HCT116 (cell line): ENCODE data around the gene RASL10A. TPM values are rescaled to one million over a fixed set of nuclear protein-coding genes. Genes with fewer than 3 reads are reported as not detected.

Experiments used
- ATAC-seq: fragments of 200-7000 bp; cut with Tn5 transposase; 2 replicates; pipeline ENCODE4 v1.9.1; 2020; ENCODE audit warnings: mild to moderate bottlenecking, moderate library complexity
- BruUV-seq: library from RNA; stranded (reverse); fragments of 400-500 nt; replicated peaks from 2 replicates; lab custom pipeline; 2021; lab: Mats Ljungman, UMichigan
- CTCF ChIA-PET: fragments of 300-600 bp; sonication (Branson Sonifier 250); formaldehyde crosslinking; loops from one replicate; lab custom pipeline; 2021; ENCODE audit warnings: antibody characterized with exemption; lab: Charles Lee
- POLR2A ChIA-PET: fragments of 300-600, 350-600 bp; sonication (Branson Sonifier 250); formaldehyde crosslinking; loops from one replicate; lab custom pipeline; 2021; ENCODE audit warnings: antibody characterized with exemption; lab: Charles Lee
- RAD21 ChIA-PET, 2 experiments: fragments of 300-600 bp; sonication (Branson Sonifier 250); formaldehyde crosslinking; loops; one replicate each; lab custom pipeline; 2023; ENCODE audit warnings: low total read pairs in 2 of 2; ENCODE audit not compliant: uncharacterized antibody in 2 of 2, unreplicated experiment in 2 of 2, low non-redundant PET in 1 of 2; lab: Charles Lee
- DNase-seq: peaks from one replicate; pipeline ENCODE4 v3.0.0-alpha.2; 2010; ENCODE audit warnings: low read depth, low spot score
- H2AFZ ChIP-seq: fragments of 200-600 bp; shearing (Covaris generic), sonication (generic); 2 replicates; pipeline ENCODE4 v1.6.1; 2017; ENCODE audit warnings: low read depth, mixed run types, mixed read lengths, antibody characterized with exemption, low read length; ENCODE audit not compliant: poor library complexity, severe bottlenecking
- H3K27ac ChIP-seq: 2 replicates; pipeline ENCODE4 v1.5.1; 2012; ENCODE audit warnings: low read depth, low read length
- H3K27me3 ChIP-seq: fragments of 200-600 bp; sonication (generic); 2 replicates; pipeline ENCODE4 v1.6.1; 2016; ENCODE audit warnings: mixed run types, low read length, mixed read lengths; ENCODE audit not compliant: insufficient read depth
- H3K36me3 ChIP-seq, 2 experiments: fragments of 200-500 bp in 1 of 2; fragments of 200-600 bp in 1 of 2; sonication (Bioruptor generic) in 1 of 2; sonication (generic) in 1 of 2; 2 replicates each; pipeline versions ENCODE4 v1.5.1 to v1.6.1; 2014 to 2016; ENCODE audit warnings: low read length in 2 of 2, inconsistent platforms in 1 of 2, mixed read lengths in 1 of 2, mixed run types in 1 of 2; ENCODE audit not compliant: insufficient read depth in 2 of 2, control insufficient read depth in 1 of 2
- H3K4me1 ChIP-seq, 2 experiments: fragments of 200-600 bp in 1 of 2; sonication (generic) in 1 of 2; 2 replicates each; pipeline versions ENCODE4 v1.5.1 to v1.6.1; 2012 to 2017; ENCODE audit warnings: low read length in 2 of 2, inconsistent platforms in 1 of 2, mild to moderate bottlenecking in 1 of 2, mixed read lengths in 1 of 2, mixed run types in 1 of 2, moderate library complexity in 1 of 2; ENCODE audit not compliant: insufficient read depth in 2 of 2, control insufficient read depth in 1 of 2
- H3K4me2 ChIP-seq: fragments of 200-600 bp; sonication (generic); 2 replicates; pipeline ENCODE4 v1.6.1; 2017; ENCODE audit warnings: mixed run types, low read length, mixed read lengths
- H3K4me3 ChIP-seq, 2 experiments: fragments of 200-600 bp in 1 of 2; sonication (generic) in 1 of 2; replicated peaks in 1 of 2; 2 replicates each; pipeline ENCODE4 v1.5.1; 2011 to 2016; ENCODE audit warnings: low read length in 2 of 2, control low read depth in 1 of 2, low read depth in 1 of 2, mild to moderate bottlenecking in 1 of 2, mixed read lengths in 1 of 2, mixed run types in 1 of 2
- H3K79me2 ChIP-seq: fragments of 200-600 bp; sonication (generic); 2 replicates; pipeline ENCODE4 v1.6.1; 2017; ENCODE audit warnings: mild to moderate bottlenecking, mixed run types, low read length, moderate library complexity, mixed read lengths; ENCODE audit not compliant: insufficient read depth
- H3K9ac ChIP-seq: fragments of 200-600 bp; sonication (generic); 2 replicates; pipeline ENCODE4 v1.6.1; 2016; ENCODE audit warnings: low read length, mixed read lengths
- H3K9me2 ChIP-seq: fragments of 200-600 bp; sonication (generic), shearing (Covaris generic); 2 replicates; pipeline ENCODE4 v1.6.1; 2017; ENCODE audit warnings: mixed run types, mild to moderate bottlenecking, moderate library complexity; ENCODE audit not compliant: insufficient read depth
- H3K9me3 ChIP-seq, 2 experiments: fragments of 200-500 bp in 1 of 2; fragments of 200-600 bp in 1 of 2; sonication (Bioruptor generic) in 1 of 2; sonication (generic) in 1 of 2; 2 replicates each; pipeline ENCODE4 v1.6.1; 2014 to 2017; ENCODE audit warnings: low read length in 2 of 2, mixed read lengths in 2 of 2, inconsistent platforms in 1 of 2, low read depth in 1 of 2, mild to moderate bottlenecking in 1 of 2, mixed run types in 1 of 2, moderate library complexity in 1 of 2; ENCODE audit not compliant: control insufficient read depth in 1 of 2, insufficient read depth in 1 of 2
- H4K20me1 ChIP-seq: fragments of 200-600 bp; sonication (generic), shearing (Covaris generic); 2 replicates; pipeline ENCODE4 v1.6.1; 2017; ENCODE audit warnings: mixed run types, mild to moderate bottlenecking, moderate library complexity; ENCODE audit not compliant: insufficient read depth
- CTCF ChIP-seq, 3 experiments: fragments of 200-600 bp in 1 of 3; sonication (generic) in 1 of 3; IDR thresholded peaks in 2 of 3; conservative IDR thresholded peaks in 1 of 3; 2 replicates each; pipeline ENCODE4 v1.5.1; 2012 to 2017; ENCODE audit warnings: low read depth in 2 of 3, low read length in 2 of 3, antibody characterized with exemption in 1 of 3, borderline replicate concordance in 1 of 3, control low read depth in 1 of 3, mild to moderate bottlenecking in 1 of 3, mixed read lengths in 1 of 3, mixed run types in 1 of 3, moderate library complexity in 1 of 3; ENCODE audit not compliant: insufficient read depth in 1 of 3
- JUND ChIP-seq: IDR thresholded peaks from 2 replicates; pipeline ENCODE4 v1.6.1; 2012
- POLR2A ChIP-seq: IDR thresholded peaks from 2 replicates; pipeline ENCODE4 v1.7.0; 2011; ENCODE audit warnings: borderline replicate concordance; ENCODE audit not compliant: insufficient read depth, insufficient read length; ENCODE audit errors: extremely low read depth
- SRF ChIP-seq: IDR thresholded peaks from 2 replicates; pipeline ENCODE4 v1.6.1; 2012; ENCODE audit warnings: low read depth
- ZBTB33 ChIP-seq: IDR thresholded peaks from 2 replicates; pipeline ENCODE4 v1.6.1; 2011; ENCODE audit warnings: mild to moderate bottlenecking, low read length, moderate library complexity; ENCODE audit not compliant: insufficient replicate concordance; ENCODE audit errors: extremely low read depth
- intact Hi-C: fragments of 100-400 bp; cut with micrococcal nuclease; formaldehyde crosslinking; loops from 2 replicates; pipeline ENCODE4 v1.10.0; 2022
- total RNA-seq: library from RNA; stranded (reverse); gene quantifications from one replicate; pipeline ENCODE4 v1.2.1, GENCODE V29; 2021; ENCODE audit not compliant: unreplicated experiment
- TF ChIP-seq, protein P1 (sequence below): IDR thresholded peaks from 2 replicates; pipeline ENCODE4 v1.6.1; 2012

RASL10A gene
- total RNA-seq, 1 experiment from 2014 or later: 0.96 TPM

DNA sequence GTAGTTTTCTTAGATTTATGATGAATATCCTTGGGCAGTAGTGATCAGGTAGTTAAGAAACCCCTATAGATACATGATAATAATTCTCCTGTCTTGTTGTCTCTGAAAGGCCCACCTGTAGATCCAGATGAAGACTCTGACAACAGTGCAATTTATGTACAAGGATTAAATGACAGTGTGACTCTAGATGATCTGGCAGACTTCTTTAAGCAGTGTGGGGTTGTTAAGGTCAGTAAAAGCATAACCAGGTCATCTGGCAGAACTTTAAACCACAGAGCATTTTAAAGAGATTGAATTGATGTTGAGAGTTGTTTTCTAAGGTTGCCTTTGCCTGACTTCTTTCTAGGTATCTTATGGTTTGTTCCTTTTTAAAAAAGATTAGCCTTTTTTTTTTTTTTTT lies 23.1 kb downstream of the RASL10A start:
- DNase-seq (no peak), ATAC-seq (no peak)
- Histone ChIP-seq H3K4me3 (no peak overlapping the region), H3K27ac (no peak overlapping the region), H3K4me1 (peaks cover 0 to 3% of the 10 kb centered on the region in 2 experiments; a peak in 1 of 4 replicates), H3K79me2 (peaks cover 84% of the 10 kb centered on the region), H3K9me2 (no peaks in the 10 kb centered on the region), H4K20me1 (peaks cover 42% of the 10 kb centered on the region; the same call in 1 of the 2 replicates), H3K36me3 (peaks cover 78 to 95% of the 10 kb centered on the region in 2 experiments), H2AFZ (no peak overlapping the region), H3K9ac (no peak overlapping the region), H3K4me2 (no peak overlapping the region), H3K9me3 (no peaks in the 10 kb centered on the region), H3K27me3 (no peaks in the 10 kb centered on the region)
- TF ChIP-seq CTCF (IDR thresholded peaks at IDR 0.05 in 2 of 3, conservative IDR thresholded peaks at IDR 0.05 in 1 of 3; ENCODE audit: borderline replicate concordance in 1 of 3, insufficient read depth in 1 of 3, low read depth in 2 of 3, low read length in 2 of 3): no peak
- TF ChIP-seq, protein P1, sequence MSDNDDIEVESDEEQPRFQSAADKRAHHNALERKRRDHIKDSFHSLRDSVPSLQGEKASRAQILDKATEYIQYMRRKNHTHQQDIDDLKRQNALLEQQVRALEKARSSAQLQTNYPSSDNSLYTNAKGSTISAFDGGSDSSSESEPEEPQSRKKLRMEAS: no peak
- no peak for TF ChIP-seq POLR2A
- TF ChIP-seq JUND: no peak
- TF ChIP-seq ZBTB33: no peak
- TF ChIP-seq SRF: no peak
- ChIA-PET CTCF (interaction anchor here (1.0 kb wide), 1 partner anchor 14 kb away, joined by 3 read pairs; the partner anchor contains the start of gene GAS2L1), POLR2A (no interaction called here), RAD21 (no interaction called here)
- no TSS peak for BruUV-seq
- intact Hi-C loops: no loop called here
